IMR-90 (cell line): ENCODE data around the gene ZNF878. TPM values are rescaled to one million over a fixed set of nuclear protein-coding genes. Genes with fewer than 3 reads are reported as not detected.
A peak's percentile ranks its signal among the peaks of the same experiment; 100 is the strongest.

ENCODE experiments used
- ATAC-seq: fragments of 200-7000 bp; cut with Tn5 transposase; 2 replicates; pipeline ENCODE4 v1.9.1; 2020; ENCODE audit warnings: low read depth, mild to moderate bottlenecking, moderate library complexity
- BruUV-seq: library from RNA; stranded (reverse); fragments of 400-500 nt; replicated peaks from 2 replicates; lab custom pipeline; 2021; lab: Mats Ljungman, UMichigan
- CTCF ChIA-PET: fragments of 300-600 bp; formaldehyde crosslinking; extraction: SDS; loops from one replicate; lab custom pipeline; 2021; ENCODE audit warnings: antibody characterized with exemption; lab: Yijun Ruan, JAX
- POLR2A ChIA-PET: fragments of 300-600 bp; sonication (Branson Sonifier 250); formaldehyde crosslinking; loops from one replicate; lab custom pipeline; 2022; ENCODE audit warnings: antibody characterized with exemption; ENCODE audit not compliant: unreplicated experiment; lab: Charles Lee
- DNase-seq: peaks from one replicate; pipeline ENCODE4 v3.0.0; 2013
- H2AFZ ChIP-seq: replicated peaks from 2 replicates; pipeline ENCODE3; 2013; ENCODE audit warnings: low read length, mild to moderate bottlenecking; ENCODE audit not compliant: poor library complexity
- H2AK5ac ChIP-seq: 2 replicates; pipeline ENCODE4 v1.6.1; 2013; ENCODE audit warnings: low read depth, low read length, inconsistent platforms
- H2AK9ac ChIP-seq: replicated peaks from 2 replicates; pipeline ENCODE3; 2013; ENCODE audit warnings: mild to moderate bottlenecking, low read depth, low read length, moderate library complexity; ENCODE audit not compliant: poor library complexity
- H2BK120ac ChIP-seq: 2 replicates; pipeline ENCODE4 v1.6.1; 2013; ENCODE audit warnings: low read depth, low read length, inconsistent platforms
- H2BK15ac ChIP-seq: 3 replicates; pipeline ENCODE4 v1.6.1; 2013; ENCODE audit warnings: low read depth, low read length, inconsistent platforms
- H2BK20ac ChIP-seq: 2 replicates; pipeline ENCODE4 v1.6.1; 2013; ENCODE audit warnings: low read depth, mild to moderate bottlenecking, inconsistent platforms, low read length, moderate library complexity
- H2BK5ac ChIP-seq: 2 replicates; pipeline ENCODE4 v1.6.1; 2013; ENCODE audit warnings: mild to moderate bottlenecking, low read depth, low read length, inconsistent platforms; ENCODE audit not compliant: poor library complexity, severe bottlenecking
- H3K14ac ChIP-seq: replicated peaks from 2 replicates; pipeline ENCODE4 v1.6.1; 2013; ENCODE audit warnings: low read depth, low read length, inconsistent platforms
- H3K18ac ChIP-seq: 2 replicates; pipeline ENCODE4 v1.6.1; 2013; ENCODE audit warnings: low read depth, low read length, control low read depth
- H3K23ac ChIP-seq: 2 replicates; pipeline ENCODE4 v1.6.1; 2013; ENCODE audit warnings: low read depth, low read length, inconsistent platforms
- H3K27ac ChIP-seq: 2 replicates; pipeline ENCODE4 v1.5.1; 2013; ENCODE audit warnings: mild to moderate bottlenecking, control low read depth, low read length; ENCODE audit not compliant: insufficient read depth
- H3K27me3 ChIP-seq: 2 replicates; pipeline ENCODE4 v1.6.1; 2013; ENCODE audit warnings: low read length; ENCODE audit not compliant: control insufficient read depth, insufficient read depth
- H3K36me3 ChIP-seq: 2 replicates; pipeline ENCODE4 v1.6.1; 2013; ENCODE audit warnings: low read length, mixed read lengths; ENCODE audit not compliant: control insufficient read depth, insufficient read depth
- H3K4ac ChIP-seq: 2 replicates; pipeline ENCODE4 v1.6.1; 2013; ENCODE audit warnings: low read depth, low read length, inconsistent platforms
- H3K4me1 ChIP-seq: 2 replicates; pipeline ENCODE4 v1.6.1; 2013; ENCODE audit warnings: low read length, mixed read lengths; ENCODE audit not compliant: control insufficient read depth, insufficient read depth
- H3K4me2 ChIP-seq: 2 replicates; pipeline ENCODE4 v1.6.1; 2013; ENCODE audit warnings: low read depth, mild to moderate bottlenecking, control low read depth, low read length, moderate library complexity
- H3K4me3 ChIP-seq: 2 replicates; pipeline ENCODE4 v1.5.1; 2013; ENCODE audit warnings: low read depth, mild to moderate bottlenecking, control low read depth, low read length, moderate library complexity; ENCODE audit not compliant: insufficient read depth
- H3K56ac ChIP-seq: 2 replicates; pipeline ENCODE4 v1.6.1; 2013; ENCODE audit warnings: low read length, inconsistent platforms; ENCODE audit not compliant: insufficient read depth; ENCODE audit errors: extremely low read depth
- H3K79me1 ChIP-seq, 2 experiments: 2 replicates each; pipeline ENCODE4 v1.6.1; 2013; ENCODE audit warnings: low read length in 2 of 2, inconsistent platforms in 1 of 2, low read depth in 1 of 2
- H3K9ac ChIP-seq: 2 replicates; pipeline ENCODE4 v1.6.1; 2013; ENCODE audit warnings: low read depth, low read length, control low read depth
- H3K9me1 ChIP-seq: 2 replicates; pipeline ENCODE4 v1.6.1; 2013; ENCODE audit warnings: low read length, inconsistent platforms; ENCODE audit not compliant: insufficient read depth
- H3K9me3 ChIP-seq: 2 replicates; pipeline ENCODE4 v1.6.1; 2013; ENCODE audit warnings: low read length; ENCODE audit not compliant: control insufficient read depth, insufficient read depth
- H4K20me1 ChIP-seq: 2 replicates; pipeline ENCODE4 v1.6.1; 2013; ENCODE audit warnings: low read length, inconsistent platforms; ENCODE audit not compliant: insufficient read depth
- H4K5ac ChIP-seq: 2 replicates; pipeline ENCODE4 v1.6.1; 2013; ENCODE audit warnings: mild to moderate bottlenecking, low read depth, low read length, control low read depth
- H4K8ac ChIP-seq, 2 experiments: 2 replicates each; pipeline ENCODE4 v1.6.1; 2013; ENCODE audit warnings: low read depth in 2 of 2, low read length in 2 of 2, control low read depth in 1 of 2, inconsistent platforms in 1 of 2
- H4K91ac ChIP-seq: 2 replicates; pipeline ENCODE4 v1.6.1; 2013; ENCODE audit warnings: low read depth, low read length, inconsistent platforms; ENCODE audit not compliant: insufficient read depth
- ELK1 ChIP-seq: fragments of 150-350 bp; IDR thresholded peaks from 2 replicates; pipeline ENCODE4 v1.6.1; 2016; ENCODE audit warnings: low read depth, mild to moderate bottlenecking, low read length, moderate library complexity, borderline replicate concordance
- FOS ChIP-seq: fragments of 150-350 bp; IDR thresholded peaks from 2 replicates; pipeline ENCODE4 v1.6.1; 2016; ENCODE audit warnings: low read depth, low read length
- SMC3 ChIP-seq: fragments of 150-350 bp; IDR thresholded peaks from 2 replicates; pipeline ENCODE4 v1.6.1; 2016; ENCODE audit warnings: low read depth, mild to moderate bottlenecking, antibody characterized with exemption, low read length, moderate library complexity
- WGBS, 2 experiments: methylation state at CpG; one replicate each; pipeline versions ENCODE4 v1.1.5 to v1.1.7; 2013; ENCODE audit warnings: missing lambda C conversion rate in 2 of 2; ENCODE audit not compliant: insufficient read length in 1 of 2; ENCODE audit errors: extremely low coverage in 2 of 2; 5-methylcytosine and 5-hydroxymethylcytosine counted together
- dilution Hi-C: fragments of 300-500 bp; cut with HindIII; formaldehyde crosslinking; loops from one replicate; pipeline ENCODE4 v1.14.3; 2018; ENCODE audit warnings: low sequenced_read_pairs; ENCODE audit not compliant: unreplicated experiment
- in situ Hi-C: fragments of 300-500 bp; cut with MboI; formaldehyde crosslinking; loops from 3 replicates; pipeline ENCODE4 v1.14.3; 2019; ENCODE audit warnings: low sequenced_read_pairs, inconsistent platforms, mixed read lengths
- intact Hi-C: fragments of 100-400 bp; cut with micrococcal nuclease; formaldehyde crosslinking; loops from 2 replicates; pipeline ENCODE4 v1.10.0; 2022
- polyA plus RNA-seq, 3 experiments: library from polyadenylated mRNA; depleted of rRNA; stranded (reverse); fragments of >200 nt; gene quantifications; 2 replicates each; pipeline ENCODE4 v1.2.3, GENCODE V29; 2012; ENCODE audit warnings: low replicate concordance in 1 of 3
- total RNA-seq: library from RNA; depleted of rRNA; stranded (reverse); fragments of >200 nt; gene quantifications from 2 replicates; pipeline ENCODE4 v1.2.3, GENCODE V29; 2012
- TF ChIP-seq, protein P1 (sequence below): fragments of 150-350 bp; IDR thresholded peaks from 2 replicates; pipeline ENCODE4 v1.6.1; 2017; ENCODE audit warnings: mild to moderate bottlenecking, antibody characterized with exemption, low read length, low read depth

ZNF878 gene
- total and polyA plus RNA-seq, 2 of the 4 experiments (the other 2 are of a cell fraction), result 0.05 to 0.36 TPM

GRCh38 chr19:12047868-12048267, 4.9 kb downstream of the ZNF878 start:
- no peaks in the 10 kb centered on the region; the same call in 1 of the 2 replicates for H3K36me3 ChIP-seq

More at GRCh38 chr19:12047868-12048267, 4.9 kb downstream of the ZNF878 start:
- H3K4me3 ChIP-seq, result no peak overlapping the region
- no peak overlapping the region for H3K18ac ChIP-seq
- peaks cover 21% of the 10 kb centered on the region for H3K9me3 ChIP-seq
- no peak overlapping the region for H2BK15ac ChIP-seq
- no peak overlapping the region for H2AK5ac ChIP-seq
- no peak overlapping the region for H3K27ac ChIP-seq
- WGBS, 2 experiments, result no CpG with 5 or more reads among the region's 2 CpGs
- in situ Hi-C loops, result no loop called here
- BruUV-seq, result no TSS peak
- H3K14ac ChIP-seq, result no peak overlapping the region
- peak; percentile 11 for DNase-seq
- H3K79me1 ChIP-seq, result no peaks in the 10 kb centered on the region
- no peak overlapping the region for H3K23ac ChIP-seq
- H3K27me3 ChIP-seq, result no peaks in the 10 kb centered on the region
- H2AK9ac ChIP-seq, result no peak overlapping the region
- no peak for ATAC-seq
- H4K91ac ChIP-seq, result no peak overlapping the region
- no peak overlapping the region for H2AFZ ChIP-seq
- H3K56ac ChIP-seq, result no peak overlapping the region
- H4K5ac ChIP-seq, result no peak overlapping the region
- H3K4me1 ChIP-seq, result no peaks in the 10 kb centered on the region
- TF ChIP-seq FOS (peak; percentile 15; the same call in 1 of the 2 replicates), ELK1 (no peak), SMC3 (no peak)
- TF ChIP-seq, protein P1, sequence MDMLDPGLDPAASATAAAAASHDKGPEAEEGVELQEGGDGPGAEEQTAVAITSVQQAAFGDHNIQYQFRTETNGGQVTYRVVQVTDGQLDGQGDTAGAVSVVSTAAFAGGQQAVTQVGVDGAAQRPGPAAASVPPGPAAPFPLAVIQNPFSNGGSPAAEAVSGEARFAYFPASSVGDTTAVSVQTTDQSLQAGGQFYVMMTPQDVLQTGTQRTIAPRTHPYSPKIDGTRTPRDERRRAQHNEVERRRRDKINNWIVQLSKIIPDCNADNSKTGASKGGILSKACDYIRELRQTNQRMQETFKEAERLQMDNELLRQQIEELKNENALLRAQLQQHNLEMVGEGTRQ, result no peak
- H3K4me2 ChIP-seq, result no peak overlapping the region
- ChIA-PET POLR2A (no interaction called here), CTCF (no interaction called here)
- dilution Hi-C loops, result no loop called here
- H2BK120ac ChIP-seq, result no peak overlapping the region
- H4K20me1 ChIP-seq, result no peaks in the 10 kb centered on the region
- no peak overlapping the region for H3K4ac ChIP-seq
- no peak overlapping the region for H3K9ac ChIP-seq
- no peak overlapping the region for H2BK20ac ChIP-seq
- no peak overlapping the region for H2BK5ac ChIP-seq
- intact Hi-C loops, result no loop called here
- no peak overlapping the region for H4K8ac ChIP-seq
- H3K9me1 ChIP-seq, result no peaks in the 10 kb centered on the region
